GDM1 (cell line): ENCODE results near the gene ESR2.
"Not testable (repeated sequence)": the region's sequence is repeated elsewhere in the genome, so short reads cannot be mapped to it uniquely, and the experiment has no call there.

Experiments used
- DNase-seq: peaks from one replicate; lab custom pipeline; 2025; lab: John Stamatoyannopoulos, UW

ESR2 gene

DNA sequence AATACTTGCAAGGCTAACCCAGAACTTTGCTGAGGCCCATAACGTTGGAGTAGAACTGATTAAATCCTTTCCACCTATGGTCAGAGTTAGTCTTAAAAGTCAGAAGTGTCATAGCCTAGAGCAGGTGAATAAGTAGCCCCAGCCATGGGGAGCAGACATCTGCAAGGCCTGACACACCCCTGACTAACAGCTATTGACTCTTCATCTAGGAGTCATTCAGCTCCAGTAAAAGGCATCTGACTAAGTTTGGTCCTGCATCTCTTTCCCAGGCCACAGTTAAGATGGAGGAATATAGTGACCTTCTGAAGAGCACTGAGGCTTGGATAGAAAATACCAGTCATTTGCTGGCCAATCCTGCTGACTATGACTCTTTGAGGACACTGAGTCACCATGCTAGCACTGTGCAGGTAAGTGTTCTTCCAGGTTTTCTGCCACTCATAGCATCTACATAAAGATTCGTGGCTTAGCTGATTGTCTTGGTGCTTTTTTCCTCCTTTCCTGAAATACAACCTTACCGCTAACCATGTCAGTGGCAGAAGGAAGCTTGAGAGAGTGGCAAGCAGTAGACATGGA, 212.9 kb downstream of the ESR2 start:
- no peak for DNase-seq

DNA sequence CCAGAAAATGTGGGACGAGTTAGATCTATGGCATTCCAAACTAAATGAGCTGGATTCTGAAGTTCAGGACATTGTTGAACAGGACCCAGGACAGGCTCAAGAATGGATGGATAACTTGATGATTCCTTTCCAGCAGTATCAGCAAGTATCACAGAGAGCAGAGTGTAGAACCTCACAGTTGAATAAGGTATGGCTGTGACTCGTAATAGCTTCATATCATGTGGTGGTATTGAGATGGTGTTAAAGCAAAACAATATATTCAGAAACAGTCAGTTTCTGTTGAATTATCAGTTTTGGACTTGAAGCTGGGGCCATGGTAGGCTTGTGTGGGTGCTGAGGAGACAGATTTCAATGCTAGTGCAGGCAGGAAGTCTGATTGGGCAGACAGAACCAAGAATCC, 213.7 kb downstream of the ESR2 start:
- DNase-seq = no peak

- DNase-seq = no peak
These were observed 218.6 kb downstream of the ESR2 start for GRCh38 chr14:64075613-64076005.

GRCh38 chr14:64074961-64075612, 219.1 kb downstream of the ESR2 start:
- no peak for DNase-seq

DNA sequence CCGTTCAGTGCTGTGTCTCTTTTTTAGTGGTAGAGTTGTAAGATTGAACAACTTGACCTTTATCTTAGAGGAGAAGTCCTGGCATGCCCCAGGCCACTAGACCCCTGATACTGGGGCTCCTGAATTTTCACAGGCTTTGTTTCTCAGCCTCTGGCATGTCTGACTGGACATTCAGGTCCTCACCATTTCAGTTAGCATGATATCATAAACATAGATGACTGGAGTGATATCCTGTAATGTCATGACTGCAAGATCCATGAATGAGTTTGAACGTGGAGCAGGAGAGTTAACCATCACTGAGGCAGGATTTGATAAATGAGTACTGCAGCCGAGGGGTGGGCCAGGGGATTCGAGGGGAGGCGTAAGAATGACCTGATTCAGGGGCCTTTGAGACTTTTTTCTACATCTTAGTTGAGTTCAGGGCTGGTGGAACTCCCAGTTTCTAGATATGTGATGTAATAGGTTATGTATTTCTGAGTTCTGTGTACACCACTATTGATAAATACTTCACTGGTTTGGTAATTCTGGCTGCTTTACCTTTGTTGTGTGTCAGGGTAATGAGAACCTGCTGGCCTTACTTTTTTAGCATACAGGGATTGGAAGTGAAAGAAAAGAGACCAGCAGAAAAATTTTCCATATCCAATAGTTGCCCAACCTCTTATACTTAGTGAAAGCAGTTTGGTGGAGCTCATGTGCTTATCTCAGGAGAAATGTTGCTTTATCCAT, 224.4 kb downstream of the ESR2 start:
- no peak for DNase-seq

- DNase-seq = no peak
These were observed 229.7 kb downstream of the ESR2 start for GRCh38 chr14:64064447-64064846.

DNA sequence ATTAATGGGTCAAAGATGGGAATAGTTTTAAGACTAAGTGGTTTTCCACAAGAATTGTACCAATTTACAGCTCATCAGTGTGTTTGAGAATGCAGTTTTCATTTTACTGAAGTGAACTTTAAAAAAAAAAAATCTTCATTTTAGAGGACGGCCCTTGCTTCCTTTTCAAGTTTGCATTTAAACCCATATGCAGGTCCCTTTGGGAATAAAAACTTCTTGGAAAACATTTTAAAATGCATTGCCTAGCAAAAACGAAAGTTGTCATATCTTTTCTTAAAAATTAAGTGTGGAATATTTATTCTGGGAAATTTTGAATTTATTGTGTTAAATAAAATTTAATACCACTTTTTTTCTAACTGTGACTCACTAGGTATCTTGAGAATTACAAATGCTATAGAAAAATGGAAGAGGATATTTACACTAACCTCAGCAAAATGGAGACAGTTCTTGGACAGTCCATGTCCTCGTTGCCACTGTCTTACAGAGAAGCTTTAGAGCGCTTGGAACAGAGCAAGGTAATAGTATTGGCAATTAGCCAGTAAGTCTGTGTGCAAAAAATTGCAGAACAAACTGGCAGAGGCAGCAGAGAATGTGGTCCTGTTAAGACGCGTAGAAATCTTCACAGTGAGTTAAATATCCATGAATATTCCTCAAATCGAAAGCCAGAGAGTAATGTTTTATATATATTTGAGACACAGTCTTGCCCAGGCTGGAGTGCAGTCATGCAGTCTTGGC, 231.6 kb downstream of the ESR2 start:
- no peak for DNase-seq

DNA sequence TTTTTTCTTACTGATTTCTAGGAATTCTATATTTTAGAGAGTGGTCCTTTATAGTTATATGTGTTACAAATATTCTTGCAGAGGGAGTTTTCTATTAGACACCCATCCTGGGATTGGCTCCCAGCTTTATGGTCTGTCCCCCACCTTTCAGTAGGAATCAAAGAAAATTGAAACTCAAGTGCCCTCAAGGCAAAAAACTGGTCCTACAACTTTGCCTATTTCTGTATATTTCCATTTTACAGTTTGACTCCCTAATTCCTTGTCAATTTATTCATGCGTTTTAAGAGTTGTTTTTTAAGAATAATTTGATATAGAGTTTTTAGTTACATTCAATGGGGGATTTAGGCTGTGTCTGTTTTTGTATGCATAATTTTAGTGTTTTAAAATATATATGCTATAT, 232.5 kb downstream of the ESR2 start:
- DNase-seq = no peak

- DNase-seq = no peak
These were observed 233.1 kb downstream of the ESR2 start for GRCh38 chr14:64061115-64061514.

GRCh38 chr14:64060648-64061096, 233.5 kb downstream of the ESR2 start:
- DNase-seq = no peak

DNA sequence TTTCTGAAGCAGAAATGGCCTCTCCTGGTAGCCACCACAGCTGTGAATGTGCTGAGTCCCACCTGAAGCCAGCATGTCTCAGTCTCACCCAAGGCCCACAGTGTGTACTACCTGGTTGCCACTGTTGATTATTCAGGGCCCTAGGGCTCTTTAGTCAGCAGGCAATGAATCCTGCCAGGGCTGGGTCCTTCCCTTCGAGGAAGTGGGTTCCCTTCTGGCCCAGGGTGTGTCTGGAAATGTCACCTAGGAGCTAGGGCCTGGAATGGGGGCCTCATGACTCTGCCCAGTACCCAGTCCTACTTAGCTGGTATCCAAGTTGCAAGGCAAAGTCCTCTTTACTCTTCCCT, 234.0 kb downstream of the ESR2 start:
- DNase-seq = no peak

DNA sequence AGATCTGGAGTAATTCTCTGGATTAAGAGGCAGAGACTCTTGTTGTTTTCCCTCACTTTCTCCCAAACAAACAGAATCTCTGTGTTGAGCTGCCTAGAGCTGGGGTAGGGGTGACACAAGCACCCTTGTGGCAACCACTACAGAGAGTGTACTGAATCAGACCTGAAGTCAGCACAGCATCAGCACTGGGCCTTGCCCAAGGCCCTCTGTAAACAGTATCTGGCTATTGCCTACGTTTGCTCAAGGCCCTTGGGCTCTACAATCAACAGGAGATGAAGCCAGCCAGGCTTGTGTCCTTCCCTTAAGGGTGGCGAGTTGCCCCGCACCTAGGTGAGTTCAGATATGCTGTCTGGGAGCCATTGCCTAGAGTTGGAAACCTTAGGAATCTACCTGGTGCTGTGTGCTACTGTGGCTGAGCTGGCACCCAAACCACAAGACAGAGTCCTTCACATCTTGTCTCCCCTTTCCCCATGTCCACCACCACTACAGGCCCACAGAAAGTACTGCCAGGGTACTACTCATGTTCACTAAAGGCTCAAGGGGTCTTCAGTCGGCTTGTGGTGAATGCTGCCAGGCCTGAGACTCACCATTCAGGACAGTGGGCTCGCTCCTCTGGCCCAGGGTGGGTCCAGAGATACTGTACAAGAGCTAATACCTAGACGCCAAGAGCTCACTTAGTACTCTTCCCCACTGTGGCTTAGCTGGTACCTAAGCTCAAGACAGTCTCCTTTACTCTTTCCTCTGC, 234.5 kb downstream of the ESR2 start:
- DNase-seq = no peak

GRCh38 chr14:64053694-64054669, 240.2 kb downstream of the ESR2 start:
- no peak for DNase-seq

- no peak for DNase-seq
These were observed 244.4 kb downstream of the ESR2 start for GRCh38 chr14:64049616-64050381.

DNA sequence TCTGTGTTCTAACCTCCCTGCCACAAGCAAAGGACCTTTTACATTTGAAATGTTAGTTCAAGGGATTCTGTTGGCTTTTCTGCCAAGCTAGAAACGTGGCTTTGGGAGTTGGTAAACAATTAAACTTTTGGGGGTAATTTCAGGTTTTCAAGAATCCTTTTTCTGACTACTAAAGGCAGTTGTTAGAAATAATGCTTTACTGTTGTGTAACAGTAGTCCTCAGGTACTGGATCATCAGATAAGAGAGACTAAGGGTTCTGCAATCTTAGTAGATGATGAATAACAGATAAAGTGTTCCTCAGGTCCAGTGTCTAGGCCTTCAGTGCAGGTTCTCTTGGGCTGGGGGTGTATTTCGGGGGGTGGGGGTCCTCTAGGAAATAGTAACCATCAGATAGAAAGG, 249.1 kb downstream of the ESR2 start:
- DNase-seq = no peak

DNA sequence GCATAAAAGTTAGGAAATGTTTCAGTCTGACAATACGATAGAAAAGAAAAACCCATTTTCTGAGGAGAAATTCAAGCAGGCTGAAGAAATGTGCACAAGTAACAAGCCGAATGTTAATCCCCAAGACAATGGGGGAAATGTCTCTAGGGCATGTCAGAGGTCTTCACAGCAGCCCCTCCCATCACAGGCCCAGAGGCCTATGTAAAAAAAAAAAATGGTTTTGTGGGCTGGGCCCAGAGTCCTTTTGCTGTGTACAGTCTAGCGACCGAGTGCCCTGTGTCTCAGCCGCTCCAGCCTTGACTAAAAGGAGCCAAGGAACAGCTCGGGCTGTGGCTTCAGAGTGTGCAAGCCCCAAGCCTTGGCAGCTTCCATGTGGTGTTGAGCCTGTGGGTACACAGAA, 250.9 kb downstream of the ESR2 start:
- DNase-seq = not testable (repeated sequence)

- DNase-seq = no peak
These were observed 254.1 kb downstream of the ESR2 start for GRCh38 chr14:64040044-64040443.

DNA sequence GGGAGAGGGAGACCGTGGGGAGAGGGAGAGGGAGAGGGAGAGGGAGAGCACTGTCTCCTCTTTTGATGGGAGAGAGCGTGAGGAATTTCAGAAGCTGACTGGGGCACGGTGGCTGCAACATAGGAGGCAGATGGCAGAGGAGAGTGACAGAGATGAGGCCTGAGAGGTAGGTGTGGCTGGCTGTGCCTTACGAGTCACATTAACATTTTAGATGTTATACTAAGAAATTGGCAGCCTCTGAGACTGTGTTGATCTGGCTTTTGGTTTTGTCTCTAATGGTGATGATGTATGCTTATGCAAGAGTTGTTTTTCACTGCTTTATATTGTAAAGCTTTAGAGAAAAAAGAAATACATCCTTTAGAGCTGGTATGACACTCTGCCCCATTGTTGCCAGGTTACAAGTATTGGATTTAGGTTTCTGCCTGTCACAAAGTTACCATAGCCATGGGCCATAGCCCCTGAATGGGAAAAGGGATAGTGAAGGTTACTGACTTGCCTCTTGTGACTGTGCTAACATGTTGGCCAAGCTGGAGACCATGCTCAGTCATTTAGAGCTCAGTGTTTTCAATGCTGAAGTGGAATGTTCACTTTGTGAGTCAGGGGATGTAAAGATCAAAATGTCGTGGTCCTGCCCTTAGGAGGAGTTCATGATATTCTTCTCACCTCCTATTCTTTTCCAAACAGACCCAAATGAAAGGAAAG, 255.2 kb downstream of the ESR2 start:
- DNase-seq = no peak
